Glutamatergic neuron (in vitro differentiated cells): ENCODE data around the gene CITED2. TPM values are rescaled to one million over a fixed set of nuclear protein-coding genes. Genes with fewer than 3 reads are reported as not detected.

ENCODE experiments used
- DNase-seq: peaks from one replicate; pipeline ENCODE4 v3.0.0; 2022
- H3K27ac Mint-ChIP-seq: one replicate; pipeline ENCODE4 v1.8.0; 2020; ENCODE audit warnings: mild to moderate bottlenecking, mixed read lengths, inconsistent platforms; ENCODE audit not compliant: unreplicated experiment
- H3K27me3 Mint-ChIP-seq: one replicate; pipeline ENCODE4 v1.8.0; 2020; ENCODE audit warnings: mild to moderate bottlenecking, moderate library complexity, mixed read lengths, inconsistent platforms; ENCODE audit not compliant: unreplicated experiment
- H3K36me3 Mint-ChIP-seq: one replicate; pipeline ENCODE4 v1.8.0; 2020; ENCODE audit warnings: mild to moderate bottlenecking, mixed read lengths, inconsistent platforms; ENCODE audit not compliant: unreplicated experiment
- H3K4me1 Mint-ChIP-seq: one replicate; pipeline ENCODE4 v1.8.0; 2020; ENCODE audit warnings: mild to moderate bottlenecking, low read depth, mixed read lengths, inconsistent platforms; ENCODE audit not compliant: unreplicated experiment
- H3K4me3 Mint-ChIP-seq: one replicate; pipeline ENCODE4 v1.8.0; 2020; ENCODE audit warnings: mild to moderate bottlenecking, mixed read lengths, inconsistent platforms; ENCODE audit not compliant: unreplicated experiment
- H3K9me3 Mint-ChIP-seq: one replicate; pipeline ENCODE4 v1.8.0; 2020; ENCODE audit warnings: mild to moderate bottlenecking, moderate library complexity, mixed read lengths, inconsistent platforms; ENCODE audit not compliant: unreplicated experiment
- CTCF ChIP-seq: fragments of 200-600 bp; sonication (generic); IDR thresholded peaks from one replicate; pipeline ENCODE4 v1.5.0; 2021; ENCODE audit not compliant: partially characterized antibody, unreplicated experiment
- total RNA-seq: library from RNA; stranded (reverse); fragmentation: NEBNext Ultra II Directional; extraction: Animal tissue kit (Norgen Biotek cat#: 25700); gene quantifications from one replicate; pipeline ENCODE4 v1.2.1, GENCODE V29; 2021; ENCODE audit not compliant: unreplicated experiment

The CITED2 gene
- total RNA-seq, 1 donor from 2014 or later, result 66.5 TPM

GRCh38 chr6:139378226-139378625 lies 3.8 kb upstream of the CITED2 start:
- H3K27ac Mint-ChIP-seq, result no peak overlapping the region
- peaks cover 22% of the 10 kb centered on the region for H3K9me3 Mint-ChIP-seq
- TF ChIP-seq CTCF, result no peak
- no peak overlapping the region for H3K4me3 Mint-ChIP-seq
- H3K4me1 Mint-ChIP-seq, result peaks cover 3% of the 10 kb centered on the region
- no peak for DNase-seq
- H3K36me3 Mint-ChIP-seq, result peaks cover 4% of the 10 kb centered on the region
- H3K27me3 Mint-ChIP-seq, result peaks cover 11% of the 10 kb centered on the region

- DNase-seq, result no peak
- Mint-ChIP-seq H3K27me3 (peaks cover 16% of the 10 kb centered on the region), H3K27ac (no peak overlapping the region), H3K9me3 (peaks cover 24% of the 10 kb centered on the region), H3K4me1 (peaks cover 6% of the 10 kb centered on the region), H3K36me3 (peaks cover 4% of the 10 kb centered on the region), H3K4me3 (peak overlapping the region; percentile 94)
- TF ChIP-seq CTCF, result no peak
Measured at GRCh38 chr6:139376604-139377218, 2.3 kb upstream of the CITED2 start.

GRCh38 chr6:139376017-139376330 lies 1.5 kb upstream of the CITED2 start:
- Mint-ChIP-seq H3K4me1 (peaks cover 6% of the 10 kb centered on the region), H3K27me3 (peaks cover 16% of the 10 kb centered on the region), H3K27ac (peak overlapping the region; percentile 98), H3K36me3 (peaks cover 4% of the 10 kb centered on the region), H3K4me3 (peak overlapping the region; percentile 94), H3K9me3 (peaks cover 24% of the 10 kb centered on the region)
- no peak for DNase-seq
- TF ChIP-seq CTCF, result no peak

- Mint-ChIP-seq H3K27me3 (peaks cover 16% of the 10 kb centered on the region), H3K4me1 (peaks cover 10% of the 10 kb centered on the region), H3K4me3 (peak overlapping the region; percentile 94), H3K36me3 (peaks cover 4% of the 10 kb centered on the region), H3K27ac (peak overlapping the region; percentile 98), H3K9me3 (peaks cover 24% of the 10 kb centered on the region)
- peak; percentile 91 for DNase-seq
- no peak for TF ChIP-seq CTCF
Measured at GRCh38 chr6:139375226-139376016, 973 bp upstream of the CITED2 start.

GRCh38 chr6:139373928-139374356 lies 506 bp downstream of the CITED2 start:
- Mint-ChIP-seq H3K9me3 (peaks cover 24% of the 10 kb centered on the region), H3K4me3 (peak overlapping the region; percentile 100), H3K27me3 (peaks cover 16% of the 10 kb centered on the region), H3K36me3 (peaks cover 4% of the 10 kb centered on the region), H3K4me1 (peaks cover 21% of the 10 kb centered on the region), H3K27ac (peak overlapping the region; percentile 100)
- TF ChIP-seq CTCF, result no peak
- DNase-seq, result no peak
